Stimulated activated CD8-positive, alpha-beta memory T cell treated with anti-CD3 and anti-CD28 coated beads, Interleukin-12 subunit alpha, Interleukin-12 subunit beta, amount 100 ng/mL, for 1 hour (primary cell): Measurements from ENCODE around the gene PPP2R5E.
"Not testable (repeated sequence)": the region's sequence is repeated elsewhere in the genome, so short reads cannot be mapped to it uniquely, and the experiment has no call there.

Source experiments
- DNase-seq: peaks from one replicate; pipeline ENCODE4 v3.0.0-alpha.2; 2020; ENCODE audit warnings: low read depth

PPP2R5E gene

GRCh38 chr14:63522511-63522910 lies 20.7 kb downstream of the PPP2R5E start:
- not testable (repeated sequence) for DNase-seq

GRCh38 chr14:63517354-63517753 lies 25.8 kb downstream of the PPP2R5E start:
- DNase-seq, result no peak

- no peak for DNase-seq
Observed at GRCh38 chr14:63515240-63515639, 27.9 kb downstream of the PPP2R5E start.

GRCh38 chr14:63513756-63514155 lies 29.4 kb downstream of the PPP2R5E start:
- no peak for DNase-seq

- no peak for DNase-seq
Observed at GRCh38 chr14:63512861-63513260, 30.3 kb downstream of the PPP2R5E start.

- no peak for DNase-seq
Observed at GRCh38 chr14:63510538-63510937, 32.6 kb downstream of the PPP2R5E start.

GRCh38 chr14:63508033-63508432 lies 35.1 kb downstream of the PPP2R5E start:
- no peak for DNase-seq

GRCh38 chr14:63504648-63505047 lies 38.5 kb downstream of the PPP2R5E start:
- DNase-seq, result no peak

- no peak for DNase-seq
Observed at GRCh38 chr14:63501429-63501828, 41.7 kb downstream of the PPP2R5E start.

GRCh38 chr14:63499701-63500250 lies 43.4 kb downstream of the PPP2R5E start:
- no peak for DNase-seq

GRCh38 chr14:63496837-63497400 lies 46.3 kb downstream of the PPP2R5E start:
- DNase-seq, result no peak

GRCh38 chr14:63493246-63493645 lies 49.9 kb downstream of the PPP2R5E start:
- DNase-seq, result no peak

- no peak for DNase-seq
Observed at GRCh38 chr14:63492391-63492790, 50.8 kb downstream of the PPP2R5E start.

GRCh38 chr14:63487724-63488123 lies 55.5 kb downstream of the PPP2R5E start:
- DNase-seq, result no peak

- no peak for DNase-seq
Observed at GRCh38 chr14:63486738-63487137, 56.4 kb downstream of the PPP2R5E start.

- DNase-seq, result no peak
Observed at GRCh38 chr14:63483315-63483714, 59.9 kb downstream of the PPP2R5E start.

GRCh38 chr14:63480599-63480998 lies 62.6 kb downstream of the PPP2R5E start:
- no peak for DNase-seq

GRCh38 chr14:63478437-63478852 lies 64.7 kb downstream of the PPP2R5E start:
- DNase-seq, result no peak

GRCh38 chr14:63478010-63478409 lies 65.2 kb downstream of the PPP2R5E start:
- DNase-seq, result no peak

- DNase-seq, result no peak
Observed at GRCh38 chr14:63477556-63477955, 65.6 kb downstream of the PPP2R5E start.

- DNase-seq, result no peak
Observed at GRCh38 chr14:63475761-63476160, 67.4 kb downstream of the PPP2R5E start.

- no peak for DNase-seq
Observed at GRCh38 chr14:63474844-63475243, 68.3 kb downstream of the PPP2R5E start.

GRCh38 chr14:63474111-63474510 lies 69.1 kb downstream of the PPP2R5E start:
- no peak for DNase-seq
